Smooth muscle cell (in vitro differentiated cells): Measurements from ENCODE around the gene GRIA1. TPM values are rescaled to one million over a fixed set of nuclear protein-coding genes. Genes with fewer than 3 reads are reported as not detected.

Source experiments
- DNase-seq: peaks from one replicate; lab custom pipeline; 2025; ENCODE audit not compliant: unreplicated experiment; lab: John Stamatoyannopoulos, UW
- H2AFZ ChIP-seq: fragments of 200-600 bp; sonication (generic); 2 replicates; pipeline ENCODE4 v1.6.0; 2016; ENCODE audit warnings: antibody characterized with exemption, low read depth, mild to moderate bottlenecking
- H3F3A ChIP-seq: fragments of 200-600 bp; sonication (generic); 2 replicates; pipeline ENCODE4 v1.6.0; 2017; ENCODE audit warnings: antibody characterized with exemption, low read depth
- H3K27ac ChIP-seq: fragments of 200-600 bp; sonication (generic); 2 replicates; pipeline ENCODE4 v1.5.1; 2016; ENCODE audit warnings: low read depth, mild to moderate bottlenecking
- H3K27me3 ChIP-seq: fragments of 200-600 bp; sonication (generic); 2 replicates; pipeline ENCODE4 v1.6.1; 2016; ENCODE audit warnings: low read depth, mild to moderate bottlenecking
- H3K36me3 ChIP-seq: fragments of 200-600 bp; sonication (generic); 2 replicates; pipeline ENCODE4 v1.5.1; 2016; ENCODE audit warnings: low read depth
- H3K4me1 ChIP-seq: fragments of 200-600 bp; sonication (generic); 2 replicates; pipeline ENCODE4 v1.5.1; 2016; ENCODE audit warnings: low read depth
- H3K4me2 ChIP-seq: fragments of 200-600 bp; sonication (generic); 2 replicates; pipeline ENCODE4 v1.6.0; 2016; ENCODE audit warnings: mild to moderate bottlenecking
- H3K4me3 ChIP-seq: fragments of 200-600 bp; sonication (generic); 2 replicates; pipeline ENCODE4 v1.5.1; 2016; ENCODE audit warnings: mild to moderate bottlenecking
- H3K79me2 ChIP-seq: fragments of 200-600 bp; sonication (generic); 2 replicates; pipeline ENCODE4 v1.6.0; 2016; ENCODE audit warnings: low read depth, mild to moderate bottlenecking
- H3K9ac ChIP-seq: fragments of 200-600 bp; sonication (generic); 2 replicates; pipeline ENCODE4 v1.6.0; 2016; ENCODE audit warnings: low read depth
- H3K9me3 ChIP-seq: fragments of 200-600 bp; sonication (generic); replicated peaks from 2 replicates; pipeline ENCODE4 v1.5.1; 2016; ENCODE audit warnings: low read depth
- H4K20me1 ChIP-seq: fragments of 200-600 bp; sonication (generic); 2 replicates; pipeline ENCODE4 v1.6.0; 2016; ENCODE audit warnings: low read depth
- WGBS: methylation state at CpG from one replicate; pipeline ENCODE4 v1.1.7; 2016; ENCODE audit warnings: low lambda C conversion rate; 5-methylcytosine and 5-hydroxymethylcytosine counted together
- polyA plus RNA-seq: library from polyadenylated mRNA; unstranded; fragments of >200 nt; fragmentation: Nextera tagmentation; extraction: Ambion mirVana; gene quantifications from 2 replicates; pipeline ENCODE4 v1.2.1, GENCODE V29; 2016
- total RNA-seq: library from RNA; depleted of rRNA; stranded (reverse); fragments of >200 nt; gene quantifications from 2 replicates; pipeline ENCODE4 v1.2.3, GENCODE V29; 2014
- TF ChIP-seq, protein P1 (sequence below): fragments of 200-600 bp; sonication (generic); IDR thresholded peaks from 2 replicates; pipeline ENCODE4 v1.5.1; 2017; ENCODE audit warnings: borderline replicate concordance, mild to moderate bottlenecking, antibody characterized with exemption; ENCODE audit not compliant: insufficient read depth, poor library complexity, severe bottlenecking

Gene GRIA1
- total and polyA plus RNA-seq, 2 experiments from 2014 or later = 0.17 to 0.94 TPM

DNA sequence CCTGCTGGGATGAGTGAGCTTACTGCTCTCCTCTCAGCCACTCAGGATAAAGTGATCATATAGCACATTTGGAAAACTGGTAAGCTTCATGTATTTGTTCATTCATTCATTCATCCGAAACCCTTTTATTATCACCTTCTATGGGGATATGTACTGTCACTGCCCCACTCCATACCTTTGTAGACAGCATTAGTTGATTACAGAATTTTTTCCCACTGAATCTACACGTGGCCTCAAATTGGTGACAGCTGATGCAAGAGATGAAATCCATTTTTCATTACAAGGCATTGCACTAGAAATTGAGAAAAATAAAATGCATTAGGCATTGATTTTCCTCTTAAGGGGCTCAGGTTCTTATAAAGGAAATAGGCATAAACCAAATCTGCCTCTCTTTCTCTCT lies 9.7 kb downstream of the GRIA1 start:
- TF ChIP-seq, protein P1, sequence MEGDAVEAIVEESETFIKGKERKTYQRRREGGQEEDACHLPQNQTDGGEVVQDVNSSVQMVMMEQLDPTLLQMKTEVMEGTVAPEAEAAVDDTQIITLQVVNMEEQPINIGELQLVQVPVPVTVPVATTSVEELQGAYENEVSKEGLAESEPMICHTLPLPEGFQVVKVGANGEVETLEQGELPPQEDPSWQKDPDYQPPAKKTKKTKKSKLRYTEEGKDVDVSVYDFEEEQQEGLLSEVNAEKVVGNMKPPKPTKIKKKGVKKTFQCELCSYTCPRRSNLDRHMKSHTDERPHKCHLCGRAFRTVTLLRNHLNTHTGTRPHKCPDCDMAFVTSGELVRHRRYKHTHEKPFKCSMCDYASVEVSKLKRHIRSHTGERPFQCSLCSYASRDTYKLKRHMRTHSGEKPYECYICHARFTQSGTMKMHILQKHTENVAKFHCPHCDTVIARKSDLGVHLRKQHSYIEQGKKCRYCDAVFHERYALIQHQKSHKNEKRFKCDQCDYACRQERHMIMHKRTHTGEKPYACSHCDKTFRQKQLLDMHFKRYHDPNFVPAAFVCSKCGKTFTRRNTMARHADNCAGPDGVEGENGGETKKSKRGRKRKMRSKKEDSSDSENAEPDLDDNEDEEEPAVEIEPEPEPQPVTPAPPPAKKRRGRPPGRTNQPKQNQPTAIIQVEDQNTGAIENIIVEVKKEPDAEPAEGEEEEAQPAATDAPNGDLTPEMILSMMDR = no peak
- H3F3A ChIP-seq = no peaks in the 10 kb centered on the region
- no peaks in the 10 kb centered on the region for H3K4me1 ChIP-seq
- no peaks in the 10 kb centered on the region for H3K27me3 ChIP-seq
- H3K79me2 ChIP-seq = no peaks in the 10 kb centered on the region
- H3K9ac ChIP-seq = no peak overlapping the region
- no peaks in the 10 kb centered on the region for H3K36me3 ChIP-seq
- no peaks in the 10 kb centered on the region for H4K20me1 ChIP-seq
- no peak overlapping the region for H3K27ac ChIP-seq
- no peak overlapping the region for H2AFZ ChIP-seq
- WGBS = 90% methylated on average over 2 of the region's 2 CpGs
- no peaks in the 10 kb centered on the region for H3K9me3 ChIP-seq
- DNase-seq = no peak
- H3K4me3 ChIP-seq = no peak overlapping the region
- H3K4me2 ChIP-seq = no peak overlapping the region

DNA sequence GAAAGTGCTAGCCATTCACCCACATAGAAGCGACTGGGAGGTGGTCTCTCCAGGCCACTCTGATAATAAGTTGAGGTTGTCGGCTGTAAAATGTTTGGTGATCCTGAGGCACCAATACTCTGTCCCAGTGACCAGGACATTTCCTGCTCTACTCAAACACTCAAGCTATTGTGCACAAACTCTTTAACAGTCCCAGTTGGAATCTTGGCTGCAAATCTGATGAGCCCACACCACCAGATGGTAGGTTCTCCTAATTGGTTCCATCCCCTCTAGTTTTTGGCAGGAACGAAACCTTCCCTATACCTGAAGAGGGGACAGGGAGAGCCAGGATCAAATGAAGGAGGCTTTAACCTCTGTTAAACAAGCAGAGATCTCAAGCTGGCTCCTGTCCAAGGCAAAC lies 14.3 kb downstream of the GRIA1 start:
- Histone ChIP-seq H3K9me3 (no peaks in the 10 kb centered on the region), H4K20me1 (no peaks in the 10 kb centered on the region), H3K4me2 (no peak overlapping the region), H3K4me1 (no peaks in the 10 kb centered on the region), H3K9ac (no peak overlapping the region), H2AFZ (no peak overlapping the region), H3K79me2 (no peaks in the 10 kb centered on the region), H3K4me3 (no peak overlapping the region), H3K27me3 (no peaks in the 10 kb centered on the region), H3K27ac (no peak overlapping the region), H3K36me3 (no peaks in the 10 kb centered on the region), H3F3A (no peaks in the 10 kb centered on the region)
- TF ChIP-seq, protein P1 = no peak
- no peak for DNase-seq
- 92% methylated on average over 3 of the region's 3 CpGs for WGBS

DNA sequence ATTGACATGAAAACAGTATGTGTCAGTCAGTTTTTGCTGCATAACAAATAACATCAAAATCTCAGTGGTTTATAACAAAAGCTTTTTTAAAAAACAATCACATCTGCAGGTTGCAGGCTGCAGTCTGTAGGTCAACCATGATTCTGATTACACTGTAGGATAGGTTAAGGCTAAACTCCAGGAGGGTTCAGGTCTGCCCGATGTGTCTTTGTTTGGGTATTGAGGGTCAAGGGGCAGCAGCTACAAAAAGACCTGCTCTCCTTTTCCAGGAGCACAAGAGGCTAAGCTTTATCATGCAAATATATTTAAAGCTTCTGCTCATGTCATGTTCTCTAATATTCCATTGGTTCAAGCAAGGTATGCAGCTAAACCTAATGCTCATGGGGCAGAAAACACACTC lies 18.2 kb downstream of the GRIA1 start:
- Histone ChIP-seq H3K9ac (no peak overlapping the region), H3K4me1 (no peaks in the 10 kb centered on the region), H3K79me2 (no peaks in the 10 kb centered on the region), H3K4me3 (no peak overlapping the region), H4K20me1 (no peaks in the 10 kb centered on the region), H3F3A (no peaks in the 10 kb centered on the region), H3K36me3 (no peaks in the 10 kb centered on the region), H3K27me3 (no peaks in the 10 kb centered on the region), H3K27ac (no peak overlapping the region), H3K9me3 (no peaks in the 10 kb centered on the region), H3K4me2 (no peak overlapping the region), H2AFZ (no peak overlapping the region)
- TF ChIP-seq, protein P1 = no peak
- WGBS = 100% methylated on average over 1 of the region's 1 CpG
- no peak for DNase-seq

DNA sequence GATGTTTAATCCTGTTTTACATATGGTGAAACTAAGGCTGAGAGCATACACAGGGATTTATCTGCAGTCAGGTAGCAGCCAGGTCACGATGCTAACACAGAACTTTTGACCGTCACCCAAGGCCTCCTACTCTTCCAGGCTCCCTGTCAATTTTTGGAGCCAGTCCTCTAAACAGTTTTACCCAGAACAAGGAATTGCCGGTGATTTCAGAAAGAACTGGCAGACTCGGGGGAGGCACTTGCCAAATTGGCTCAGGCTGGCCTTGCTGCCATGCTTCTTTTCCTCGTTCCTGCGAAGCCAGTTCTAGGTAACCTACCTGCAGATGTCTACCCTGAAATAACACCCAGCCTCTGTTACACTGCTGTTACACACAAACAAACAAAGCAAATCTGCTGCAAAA lies 21.2 kb downstream of the GRIA1 start:
- H2AFZ ChIP-seq = no peak overlapping the region
- no peaks in the 10 kb centered on the region for H3K79me2 ChIP-seq
- no peak for DNase-seq
- H3K4me3 ChIP-seq = no peak overlapping the region
- H3K9me3 ChIP-seq = no peaks in the 10 kb centered on the region
- no peak overlapping the region for H3K9ac ChIP-seq
- WGBS = 75% methylated on average over 6 of the region's 6 CpGs
- no peak overlapping the region for H3K4me2 ChIP-seq
- no peak overlapping the region for H3K27ac ChIP-seq
- no peaks in the 10 kb centered on the region for H4K20me1 ChIP-seq
- H3K4me1 ChIP-seq = peaks cover 6% of the 10 kb centered on the region
- no peaks in the 10 kb centered on the region for H3K36me3 ChIP-seq
- H3K27me3 ChIP-seq = no peaks in the 10 kb centered on the region
- no peaks in the 10 kb centered on the region for H3F3A ChIP-seq
- TF ChIP-seq, protein P1 = no peak
